HEK293 (cell line): ENCODE results near the gene DR1.
A peak's percentile ranks its signal among the peaks of the same experiment; 100 is the strongest.

Source experiments
- CTCF ChIA-PET: fragments of 350-600 bp; formaldehyde crosslinking; extraction: SDS; loops from one replicate; lab custom pipeline; 2021; ENCODE audit warnings: antibody characterized with exemption; lab: Yijun Ruan, JAX
- POLR2A ChIA-PET: fragments of 300-600 bp; formaldehyde crosslinking; extraction: SDS; loops from one replicate; lab custom pipeline; 2020; ENCODE audit warnings: antibody characterized with exemption, inconsistent platforms; lab: Yijun Ruan, JAX
- H3K27ac ChIP-seq: fragments of 200-500 bp; sonication (Bioruptor generic); 2 replicates; pipeline ENCODE4 v1.5.1; 2014; ENCODE audit warnings: low read depth, low read length, control low read depth, inconsistent platforms; ENCODE audit errors: extremely low read depth
- H3K36me3 ChIP-seq, 2 experiments: fragments of 200-500 bp in 1 of 2; sonication (Bioruptor generic) in 1 of 2; 1 replicate in 1 of 2; 2 replicates in 1 of 2; pipeline ENCODE4 v1.5.1; 2014 to 2017; ENCODE audit warnings: inconsistent platforms in 2 of 2, low read length in 2 of 2; ENCODE audit not compliant: control insufficient read depth in 2 of 2, insufficient read depth in 1 of 2
- H3K4me1 ChIP-seq: fragments of 200-500 bp; sonication (Bioruptor generic); 2 replicates; pipeline ENCODE4 v1.5.1; 2014; ENCODE audit warnings: mild to moderate bottlenecking, low read length, inconsistent platforms; ENCODE audit not compliant: control insufficient read depth, insufficient read depth
- H3K4me3 ChIP-seq: 2 replicates; pipeline ENCODE4 v1.5.1; 2011; ENCODE audit warnings: low read depth, mild to moderate bottlenecking, control low read depth, low read length, moderate library complexity
- H3K9me3 ChIP-seq: fragments of 200-500 bp; sonication (Bioruptor generic); 2 replicates; pipeline ENCODE4 v1.5.1; 2014; ENCODE audit warnings: low read depth, low read length, inconsistent platforms; ENCODE audit not compliant: control insufficient read depth, insufficient read depth
- BCL11B ChIP-seq: fragments of 450-650 bp; formaldehyde crosslinking; IDR thresholded peaks from 2 replicates; pipeline ENCODE4 v1.5.1; 2016; ENCODE audit warnings: low read depth, missing biosample characterization, missing genetic modification characterization
- CTCF ChIP-seq: fragments of 450-650 bp; formaldehyde crosslinking; IDR thresholded peaks from 2 replicates; pipeline ENCODE4 v1.5.1; 2016; ENCODE audit warnings: missing biosample characterization, missing genetic modification characterization
- GLIS1 ChIP-seq: fragments of 450-650 bp; formaldehyde crosslinking; IDR thresholded peaks from 2 replicates; pipeline ENCODE4 v1.5.1; 2016; ENCODE audit warnings: missing biosample characterization, missing genetic modification characterization
- PATZ1 ChIP-seq: fragments of 450-650 bp; formaldehyde crosslinking; IDR thresholded peaks from 2 replicates; pipeline ENCODE4 v1.5.1; 2016; ENCODE audit warnings: missing biosample characterization, missing genetic modification characterization
- PRDM10 ChIP-seq: fragments of 450-650 bp; formaldehyde crosslinking; IDR thresholded peaks from 2 replicates; pipeline ENCODE4 v1.5.1; 2016; ENCODE audit warnings: missing biosample characterization, missing genetic modification characterization
- SALL2 ChIP-seq: fragments of 450-650 bp; formaldehyde crosslinking; IDR thresholded peaks from 2 replicates; pipeline ENCODE4 v1.5.0; 2017; ENCODE audit warnings: missing biosample characterization, mild to moderate bottlenecking, missing genetic modification characterization, borderline replicate concordance
- SP2 ChIP-seq: fragments of 450-650 bp; formaldehyde crosslinking; IDR thresholded peaks from 2 replicates; pipeline ENCODE4 v1.5.1; 2016; ENCODE audit warnings: missing biosample characterization, missing genetic modification characterization
- TCF7L2 ChIP-seq: IDR thresholded peaks from 2 replicates; pipeline ENCODE4 v1.6.1; 2011; ENCODE audit warnings: low read depth, mild to moderate bottlenecking, inconsistent platforms, low read length, moderate library complexity, borderline replicate concordance
- ZBTB17 ChIP-seq: fragments of 450-650 bp; formaldehyde crosslinking; IDR thresholded peaks from 2 replicates; pipeline ENCODE4 v1.5.1; 2016; ENCODE audit warnings: missing biosample characterization, missing genetic modification characterization
- ZBTB7A ChIP-seq: fragments of 450-650 bp; formaldehyde crosslinking; IDR thresholded peaks from 2 replicates; pipeline ENCODE4 v1.5.1; 2016; ENCODE audit warnings: low read depth, missing biosample characterization, missing genetic modification characterization
- ZEB2 ChIP-seq: fragments of 450-650 bp; formaldehyde crosslinking; IDR thresholded peaks from 2 replicates; pipeline ENCODE4 v1.5.1; 2016; ENCODE audit warnings: missing biosample characterization, missing genetic modification characterization
- ZNF132 ChIP-seq: fragments of 450-650 bp; formaldehyde crosslinking; IDR thresholded peaks from 2 replicates; pipeline ENCODE4 v1.5.1; 2017; ENCODE audit warnings: missing biosample characterization, missing genetic modification characterization, borderline replicate concordance
- ZNF184 ChIP-seq: fragments of 450-650 bp; IDR thresholded peaks from 2 replicates; pipeline ENCODE4 v1.5.1; 2018; ENCODE audit warnings: missing biosample characterization, mild to moderate bottlenecking, missing genetic modification characterization
- ZNF2 ChIP-seq: fragments of 450-650 bp; formaldehyde crosslinking; IDR thresholded peaks from 2 replicates; pipeline ENCODE4 v1.5.1; 2016; ENCODE audit warnings: missing biosample characterization, missing genetic modification characterization
- ZNF211 ChIP-seq: fragments of 450-650 bp; formaldehyde crosslinking; IDR thresholded peaks from 2 replicates; pipeline ENCODE4 v1.5.1; 2016; ENCODE audit warnings: low read depth, missing biosample characterization, missing genetic modification characterization
- ZNF311 ChIP-seq: fragments of 450-650 bp; formaldehyde crosslinking; IDR thresholded peaks from 2 replicates; pipeline ENCODE4 v1.5.1; 2017; ENCODE audit warnings: missing biosample characterization, missing genetic modification characterization, borderline replicate concordance
- ZNF366 ChIP-seq: fragments of 450-650 bp; formaldehyde crosslinking; conservative IDR thresholded peaks from 2 replicates; pipeline ENCODE4 v1.5.1; 2016; ENCODE audit warnings: missing biosample characterization, missing genetic modification characterization
- ZNF37A ChIP-seq: fragments of 450-650 bp; IDR thresholded peaks from 2 replicates; pipeline ENCODE4 v1.5.1; 2018; ENCODE audit warnings: missing biosample characterization, missing genetic modification characterization
- ZNF398 ChIP-seq: fragments of 450-650 bp; formaldehyde crosslinking; IDR thresholded peaks from 2 replicates; pipeline ENCODE4 v1.5.1; 2017; ENCODE audit warnings: missing biosample characterization, missing genetic modification characterization
- ZNF510 ChIP-seq: fragments of 450-650 bp; formaldehyde crosslinking; IDR thresholded peaks from 2 replicates; pipeline ENCODE4 v1.5.1; 2018; ENCODE audit warnings: mild to moderate bottlenecking, missing genetic modification characterization, missing biosample characterization; ENCODE audit not compliant: insufficient replicate concordance
- ZNF600 ChIP-seq: fragments of 450-650 bp; formaldehyde crosslinking; IDR thresholded peaks from 2 replicates; pipeline ENCODE4 v1.5.1; 2016; ENCODE audit warnings: missing biosample characterization, missing genetic modification characterization
- ZNF610 ChIP-seq: fragments of 450-650 bp; formaldehyde crosslinking; IDR thresholded peaks from 2 replicates; pipeline ENCODE4 v1.5.1; 2016; ENCODE audit warnings: missing biosample characterization, missing genetic modification characterization, borderline replicate concordance
- ZNF629 ChIP-seq: fragments of 450-650 bp; formaldehyde crosslinking; IDR thresholded peaks from 2 replicates; pipeline ENCODE4 v1.5.1; 2017; ENCODE audit warnings: missing biosample characterization, missing genetic modification characterization
- ZNF645 ChIP-seq: fragments of 450-650 bp; formaldehyde crosslinking; IDR thresholded peaks from 2 replicates; pipeline ENCODE4; 2016; ENCODE audit warnings: missing biosample characterization, missing genetic modification characterization

Gene DR1

GRCh38 chr1:93346421-93346993 is 800 bp downstream of the DR1 start:
- H3K4me1 ChIP-seq: peaks cover 3% of the 10 kb centered on the region; the same call in 1 of the 2 replicates
- TF ChIP-seq CTCF (tag by site-specific recombination) (no peak), ZBTB17 (peak; percentile 62), ZNF610 (tag by site-specific recombination) (no peak), ZNF37A (tag by site-specific recombination) (no peak), TCF7L2 (peak; percentile 69), ZNF311 (tag by site-specific recombination) (no peak), ZNF398 (no peak), SP2 (tag by site-specific recombination) (0 out of 2 replicates have a peak, but pooled peaks have one; percentile 55), GLIS1 (tag by site-specific recombination) (0 out of 2 replicates have a peak, but pooled peaks have one; percentile 28), ZNF2 (tag by site-specific recombination) (peak; percentile 13; the same call in 1 of the 2 replicates), ZNF629 (tag by site-specific recombination) (peak; percentile 19; the same call in 1 of the 2 replicates), ZNF600 (peak; percentile 31; the same call in 1 of the 2 replicates), ZBTB7A (no peak), ZEB2 (tag by site-specific recombination) (peak; percentile 25; the same call in 1 of the 2 replicates), ZNF366 (peak; percentile 67), PATZ1 (tag by site-specific recombination) (peak; percentile 78), ZNF211 (tag by site-specific recombination) (no peak), ZNF510 (tag by site-specific recombination) (no peak)
- TF ChIP-seq, all 188 proteins: peak for 10
- H3K27ac ChIP-seq: peak overlapping the region; percentile 98
- H3K36me3 ChIP-seq: no peaks in the 10 kb centered on the region
- peak overlapping the region; percentile 99 for H3K4me3 ChIP-seq
- ChIA-PET CTCF (no interaction called here), POLR2A (interaction anchor here (1.1 to 1.5 kb wide), 4 partner anchors 9 to 167 kb away, joined by 3 to 4 read pairs (median 4); partner anchors contain the start of gene TMED5)
- no peaks in the 10 kb centered on the region for H3K9me3 ChIP-seq

GRCh38 chr1:93347334-93347899 is 1.7 kb downstream of the DR1 start:
- POLR2A ChIA-PET: interaction anchor here (1.1 to 1.2 kb wide), 2 partner anchors 42 to 101 kb away, joined by 3 read pairs; no protein-coding TSS in a partner anchor
- CTCF ChIA-PET: interaction anchor here (0.6 kb wide), 1 partner anchor 185 kb away, joined by 3 read pairs; no protein-coding TSS in a partner anchor
- no peaks in the 10 kb centered on the region for H3K9me3 ChIP-seq
- peak overlapping the region; percentile 99 for H3K4me3 ChIP-seq
- H3K27ac ChIP-seq: peak overlapping the region; percentile 98; the same call in 1 of the 2 replicates
- no peaks in the 10 kb centered on the region for H3K36me3 ChIP-seq
- H3K4me1 ChIP-seq: peaks cover 3% of the 10 kb centered on the region; the same call in 1 of the 2 replicates
- TF ChIP-seq PRDM10 (tag by site-specific recombination): peak; percentile 70
- TF ChIP-seq SALL2 (tag by site-specific recombination): no peak
- no peak for TF ChIP-seq ZNF184 (tag by site-specific recombination)
- no peak for TF ChIP-seq ZNF132 (tag by site-specific recombination)
- TF ChIP-seq BCL11B (tag by site-specific recombination): no peak
- no peak for TF ChIP-seq ZNF645 (tag by site-specific recombination)
